GM18907 (cell line): ENCODE measurements around the gene AFF1.
A peak's percentile ranks its signal among the peaks of the same experiment; 100 is the strongest.

Experiments used
- ATAC-seq: cut with Tn5 transposase; IDR thresholded peaks from one replicate; pipeline ENCODE4 v1.9.1; 2021; ENCODE audit warnings: mild to moderate bottlenecking, moderate library complexity; ENCODE audit not compliant: unreplicated experiment

The AFF1 gene

GRCh38 chr4:86921608-86922252 is 13.1 kb upstream of the AFF1 start:
- no peak for ATAC-seq

DNA sequence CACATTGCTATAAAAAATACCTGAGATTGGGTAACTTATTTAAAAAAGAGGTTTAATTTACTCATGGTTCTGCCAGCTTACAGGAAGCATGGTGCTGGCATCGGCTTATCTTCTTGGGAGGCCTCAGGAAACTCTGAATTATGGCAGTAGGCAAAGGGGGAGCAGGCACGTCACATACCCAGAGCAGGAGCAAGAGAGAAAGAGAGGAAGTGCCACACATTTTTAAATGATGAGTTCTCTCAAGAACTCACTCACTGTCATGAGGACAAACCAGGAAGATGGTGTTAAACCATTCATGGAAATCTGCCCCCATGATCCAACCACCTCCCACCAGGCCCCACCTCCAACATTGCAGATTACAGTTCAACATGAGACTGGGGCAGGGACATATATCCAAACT is 10.0 kb upstream of the AFF1 start:
- ATAC-seq = no peak

- ATAC-seq = no peak
Measured at GRCh38 chr4:86926435-86927086, 8.2 kb upstream of the AFF1 start.

DNA sequence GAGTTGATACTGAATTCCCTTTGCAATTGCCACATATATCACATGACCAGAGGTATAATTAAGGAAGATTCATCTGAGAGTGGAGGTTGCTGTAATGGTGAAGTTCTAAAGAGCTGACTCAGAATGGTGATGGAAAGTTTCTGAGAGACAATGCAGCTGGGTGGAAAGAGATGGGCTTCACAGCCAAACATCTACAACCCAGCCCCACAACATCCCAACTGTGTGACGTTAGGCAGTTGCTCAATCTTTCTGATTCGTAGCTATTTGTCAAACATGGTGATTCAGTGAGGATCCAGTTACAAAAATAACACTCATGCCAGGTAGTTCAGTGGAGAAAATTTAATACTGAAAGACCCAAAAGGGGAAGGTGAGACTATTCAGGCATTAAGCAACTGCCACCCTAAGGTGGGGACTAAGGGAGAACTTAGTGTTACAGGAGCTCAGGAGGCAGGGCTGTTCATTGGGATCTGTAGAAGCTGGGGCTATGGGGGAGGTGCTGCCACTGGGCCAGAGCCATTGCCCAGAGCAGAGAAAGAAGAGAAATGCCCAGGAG is 6.9 kb upstream of the AFF1 start:
- peak; percentile 33 for ATAC-seq

- peak; percentile 29 for ATAC-seq
Measured at GRCh38 chr4:86928400-86929255, 6.2 kb upstream of the AFF1 start.

DNA sequence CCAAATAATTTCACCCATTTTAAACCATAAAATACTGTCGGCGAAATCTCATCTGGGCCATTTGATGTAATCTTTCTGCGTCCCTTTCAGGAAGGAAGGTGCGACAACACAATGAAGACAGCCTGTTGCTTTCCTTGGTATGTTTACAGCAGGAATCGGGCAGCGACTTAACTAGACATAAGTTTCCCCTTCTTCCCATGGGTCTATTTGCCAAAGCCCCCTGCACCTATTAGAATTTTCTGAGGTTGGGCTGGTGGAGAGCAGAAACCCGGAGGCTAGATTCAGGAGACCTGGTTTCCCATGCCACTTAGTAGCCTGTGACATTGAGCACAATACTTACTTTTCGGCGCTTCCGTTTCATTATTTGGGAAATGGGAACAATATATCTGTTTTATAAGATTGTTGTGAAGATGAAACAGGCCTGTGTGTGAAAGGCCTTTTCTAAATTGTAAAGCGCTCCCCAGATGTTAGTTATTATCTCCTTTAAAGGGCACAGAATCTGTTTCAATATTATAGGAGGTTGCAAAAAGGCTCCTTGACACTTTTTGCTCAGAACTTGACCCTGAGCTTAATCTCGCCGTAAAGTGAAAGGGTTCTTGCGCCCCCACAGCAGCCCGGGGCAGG is 552 bp upstream of the AFF1 start:
- no peak for ATAC-seq

GRCh38 chr4:86935566-86935852 is 698 bp downstream of the AFF1 start:
- ATAC-seq = peak; percentile 2

GRCh38 chr4:86935853-86936733 is 1.3 kb downstream of the AFF1 start:
- ATAC-seq = peak; percentile 37

GRCh38 chr4:86938771-86939520 is 4.1 kb downstream of the AFF1 start:
- no peak for ATAC-seq

DNA sequence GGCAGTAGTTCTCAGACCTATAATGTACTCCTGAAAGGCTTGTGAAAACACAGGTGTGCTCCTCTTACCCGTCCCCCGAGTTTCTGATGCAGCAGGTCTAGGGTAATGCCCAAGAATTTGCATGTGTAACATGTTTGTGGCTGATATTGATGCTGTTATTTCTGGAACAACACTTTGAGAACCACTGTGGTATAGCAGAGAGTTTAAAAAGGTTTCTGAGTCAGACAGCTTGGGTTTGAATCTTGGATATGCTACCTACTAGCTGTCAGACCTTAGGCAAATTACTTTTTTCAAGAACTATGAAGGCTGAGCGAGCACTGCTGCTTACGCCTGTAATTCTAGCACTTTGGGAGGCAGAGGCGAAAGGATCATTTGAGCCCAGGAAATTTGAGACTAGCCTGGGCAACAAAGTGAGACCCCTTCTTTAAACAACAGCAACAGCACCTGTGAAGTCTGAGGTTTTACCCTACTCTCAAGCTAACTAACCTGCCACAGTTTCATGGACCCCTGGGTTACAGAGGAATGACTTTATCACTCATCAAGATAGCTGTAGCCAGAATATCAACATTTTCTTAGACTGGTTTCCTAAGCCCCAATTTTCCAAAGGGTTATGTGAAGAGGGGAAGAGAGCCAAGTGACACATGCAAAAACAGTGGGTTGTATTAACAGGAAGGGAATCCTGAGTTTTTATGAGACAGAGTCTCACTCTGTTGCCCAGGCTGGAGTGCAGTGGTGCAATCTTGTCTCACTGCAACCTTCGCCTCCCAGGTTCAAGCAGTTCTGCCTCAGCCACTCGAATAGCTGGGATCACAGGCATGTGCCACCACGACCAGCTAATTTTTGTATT is 5.1 kb downstream of the AFF1 start:
- peak; percentile 66 for ATAC-seq

DNA sequence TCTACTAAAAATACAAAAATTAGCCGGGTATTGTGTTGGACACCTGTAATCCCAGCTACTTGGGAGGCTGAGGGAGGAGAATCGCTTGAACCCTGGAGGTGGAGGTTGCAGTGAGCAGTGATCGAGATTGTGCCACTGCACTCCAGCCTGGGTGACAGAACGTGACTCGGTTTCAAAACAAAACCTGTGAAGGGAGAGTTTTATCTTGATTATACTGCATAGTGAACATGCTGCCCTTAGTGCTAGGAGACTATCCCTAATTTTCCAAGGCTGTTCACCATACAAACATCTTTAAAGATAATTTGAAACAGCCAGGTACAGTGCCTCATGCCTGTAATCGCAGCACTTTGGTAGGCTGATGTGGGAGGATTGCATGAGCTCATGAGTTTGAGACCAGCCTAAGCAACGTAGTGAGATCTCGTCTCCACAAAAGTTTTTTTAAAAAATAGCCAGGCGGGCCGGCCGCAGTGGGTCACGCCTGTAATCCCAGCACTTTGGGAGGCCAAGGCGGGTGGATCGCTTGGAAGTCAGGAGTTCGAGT is 6.2 kb downstream of the AFF1 start:
- no peak for ATAC-seq

DNA sequence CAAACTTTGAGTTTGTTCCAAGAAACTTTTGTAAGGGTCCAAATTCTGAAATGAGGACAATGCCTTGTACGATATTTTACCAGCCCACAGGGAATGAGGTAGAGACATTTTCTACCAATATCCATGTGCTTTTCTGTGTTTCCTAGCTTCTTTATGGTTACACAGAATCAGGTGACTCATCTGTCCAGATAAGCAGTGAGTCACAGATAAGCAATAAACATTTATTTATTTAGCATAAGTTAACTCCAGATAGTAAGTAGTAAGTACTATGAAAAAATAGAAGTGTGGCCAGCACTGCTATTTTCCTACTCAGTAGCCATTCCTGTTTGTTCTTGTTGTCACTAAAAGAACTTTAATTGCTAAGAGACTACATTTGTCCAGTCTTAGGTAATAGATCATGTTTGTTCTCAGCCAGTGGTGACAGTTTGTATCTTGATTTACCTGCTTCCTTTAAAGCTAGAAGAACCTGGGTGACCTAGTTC is 7.4 kb downstream of the AFF1 start:
- no peak for ATAC-seq

DNA sequence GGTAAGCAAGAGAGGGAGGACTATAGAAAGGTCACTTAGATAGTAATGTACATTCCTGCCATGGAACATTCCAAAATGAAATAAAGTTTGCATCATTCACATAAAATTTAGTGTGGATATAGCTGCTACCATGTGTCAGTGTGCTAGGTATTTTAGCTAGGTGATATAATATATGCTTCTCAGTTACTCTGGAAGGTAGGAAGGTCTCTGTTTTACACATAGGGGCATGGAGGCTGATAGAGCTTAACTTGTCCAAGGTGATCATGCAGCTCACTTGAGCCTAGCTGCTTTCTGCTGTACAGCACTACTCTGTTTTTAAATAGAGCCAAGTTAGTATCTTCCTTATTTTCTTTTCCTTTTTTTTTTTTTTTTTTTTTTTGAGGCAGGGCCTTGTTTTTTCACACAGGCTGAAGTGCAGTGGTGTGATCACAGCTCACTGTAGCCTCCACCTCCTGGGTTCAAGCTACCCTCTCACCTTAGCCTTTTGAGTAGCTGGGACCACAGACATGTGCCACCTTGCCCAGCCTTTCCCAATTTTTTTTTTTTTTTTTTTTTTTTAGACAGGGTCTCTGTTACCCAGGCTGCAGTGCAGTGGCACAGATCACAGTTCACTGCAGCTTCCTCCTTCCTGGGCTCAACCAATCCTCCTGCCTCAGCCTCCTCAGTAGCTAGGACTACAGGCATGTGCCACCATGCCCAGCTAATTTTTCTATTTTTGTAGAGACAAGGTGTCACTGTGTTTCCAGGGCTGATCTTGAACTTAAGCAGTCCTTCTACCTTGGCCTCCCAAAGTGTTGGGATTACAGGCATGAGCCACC is 10.4 kb downstream of the AFF1 start:
- ATAC-seq = no peak

DNA sequence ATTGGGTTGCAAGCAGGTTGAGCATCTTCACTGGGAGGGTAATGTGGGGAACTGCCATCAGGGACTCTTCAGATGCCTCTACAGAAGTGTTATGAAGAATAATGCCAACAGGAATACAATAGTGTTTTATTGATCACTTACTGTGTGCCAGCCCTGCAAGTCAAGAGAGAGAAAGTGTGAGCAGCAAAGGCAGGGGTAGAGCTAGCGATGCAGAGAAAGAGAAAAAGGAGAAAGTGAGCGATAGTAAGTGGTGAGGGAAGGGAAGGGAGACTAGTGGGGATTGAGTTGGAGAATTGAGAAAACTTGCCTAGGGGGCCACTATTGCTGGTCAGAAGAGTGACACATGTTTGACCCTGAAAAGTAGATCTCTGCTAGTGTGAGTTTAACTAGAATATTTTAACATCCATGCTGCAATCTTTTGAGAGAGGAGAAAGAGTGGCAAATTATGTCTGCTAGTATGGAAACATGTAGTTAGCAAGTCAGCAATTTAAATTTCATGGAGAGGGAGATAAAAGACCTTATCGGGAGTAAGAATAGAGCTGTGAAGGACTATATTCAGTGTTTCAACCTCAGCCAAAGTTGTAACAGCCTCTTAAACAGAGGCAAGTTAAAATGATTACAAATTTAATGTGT is 12.2 kb downstream of the AFF1 start:
- peak; percentile 5 for ATAC-seq

DNA sequence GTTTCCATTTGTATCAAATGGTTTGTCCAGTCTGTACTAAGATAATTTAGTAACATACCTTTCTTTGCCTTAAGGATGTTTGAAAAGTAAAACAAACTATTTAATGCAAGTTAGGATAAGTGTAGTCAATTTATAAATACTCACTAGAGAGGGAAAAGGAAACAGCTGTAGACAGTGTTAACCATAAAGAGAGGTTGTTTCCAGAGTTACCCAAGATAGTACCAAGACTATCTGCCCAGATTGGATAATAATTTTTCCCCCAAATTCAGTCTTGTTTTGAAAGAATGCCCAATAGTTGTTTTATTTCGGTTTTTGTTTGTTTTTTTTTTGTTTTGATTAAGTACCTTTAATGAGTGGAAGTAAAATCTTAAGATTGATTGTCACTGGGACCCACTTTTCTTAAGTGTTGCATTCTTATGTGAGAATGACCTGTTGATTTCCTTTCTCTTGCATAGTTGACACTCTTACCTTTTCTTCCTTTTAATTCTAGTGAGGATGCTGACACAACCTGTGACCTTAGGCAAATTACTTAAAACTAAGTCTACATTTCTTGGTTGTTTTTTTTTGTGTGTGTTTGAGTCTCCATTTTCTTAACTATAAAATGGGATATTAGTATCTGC is 12.8 kb downstream of the AFF1 start:
- ATAC-seq = peak; percentile 47

DNA sequence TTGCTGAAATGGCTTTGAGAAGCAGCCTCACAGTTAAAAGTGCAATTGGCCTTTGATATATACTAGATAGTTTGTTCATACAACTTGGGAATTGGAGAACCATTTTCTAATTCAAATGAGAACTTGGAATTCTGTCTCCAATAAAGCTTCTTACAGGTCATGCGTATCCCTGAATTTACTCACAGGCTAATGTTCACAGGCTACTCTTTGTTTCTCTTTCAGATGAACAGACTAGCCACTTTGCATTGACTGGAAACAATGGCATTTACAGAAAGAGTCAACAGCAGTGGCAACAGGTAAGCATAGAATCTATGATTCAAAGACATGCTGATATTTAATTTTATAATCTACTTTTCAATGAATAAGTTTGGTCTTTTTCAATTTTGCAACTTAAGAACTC is 13.5 kb downstream of the AFF1 start:
- ATAC-seq = peak; percentile 44
